GM11168 (cell line): ENCODE measurements around the gene ZNG1F.
"Not testable (repeated sequence)": the region's sequence is repeated elsewhere in the genome, so short reads cannot be mapped to it uniquely, and the experiment has no call there.

Experiments used
- in situ Hi-C: fragments of 300-500 bp; cut with MboI; formaldehyde crosslinking; loops from one replicate; pipeline ENCODE4 v1.12.0; 2022; ENCODE audit warnings: low sequenced_read_pairs; ENCODE audit not compliant: unreplicated experiment

ZNG1F gene

DNA sequence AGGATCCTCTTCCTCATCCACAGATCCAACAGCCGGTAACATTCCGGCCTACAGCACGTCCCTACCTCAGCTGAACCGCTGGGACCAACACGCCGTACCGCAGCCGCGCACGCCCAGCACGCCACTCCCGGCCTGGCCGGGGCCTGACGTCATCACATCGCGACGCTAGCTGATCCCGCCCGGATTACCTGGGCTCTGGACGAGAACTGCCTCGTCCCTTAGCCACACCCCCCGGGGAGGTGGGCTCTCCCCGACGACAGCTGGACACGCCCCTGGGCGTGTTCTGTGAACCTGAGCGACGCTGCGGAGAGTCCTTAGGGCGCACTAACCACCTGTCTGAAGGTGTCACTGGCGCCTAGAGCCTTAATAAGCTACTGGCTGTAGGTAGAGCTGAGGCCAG, at the start of gene ZNG1F:
ZNG1F (minus strand) TSS at position 101 of the 400 bp plus-strand sequence; CDS start at position 42, 59 bp downstream.
- in situ Hi-C loops = not testable (repeated sequence)

DNA sequence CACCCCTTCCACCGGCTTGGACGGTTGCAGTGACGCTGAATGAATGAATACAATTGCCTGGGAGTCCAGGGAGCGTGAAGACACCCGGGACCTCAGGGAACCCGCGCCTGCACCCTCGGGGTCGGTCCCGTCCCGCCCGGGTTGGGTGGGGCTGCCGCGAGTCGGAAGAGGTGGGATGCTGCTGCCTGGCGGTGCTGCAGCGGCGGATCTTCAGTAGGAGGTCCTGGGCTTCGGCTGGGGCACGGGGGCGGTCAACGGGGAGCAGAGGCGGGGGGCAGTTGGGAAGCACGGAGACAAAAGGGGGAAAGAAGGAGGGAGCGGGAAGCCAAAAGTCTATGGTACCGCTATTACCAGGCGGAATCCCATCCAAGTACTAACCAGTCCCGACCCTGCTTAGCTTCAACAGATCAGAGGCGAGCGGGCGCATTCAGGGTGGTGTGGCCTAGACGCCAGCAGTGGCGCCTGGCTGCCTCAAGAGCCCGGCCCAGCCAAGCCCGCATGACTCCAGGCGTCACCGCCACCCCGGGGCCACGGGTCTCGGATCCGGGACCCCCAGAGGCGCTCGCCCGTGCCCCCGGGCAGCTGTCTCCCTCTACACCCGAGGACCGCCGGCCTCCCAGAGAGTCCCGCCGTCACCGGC, 48.1 kb upstream of the ZNG1F start:
- in situ Hi-C loops = not testable (repeated sequence)

DNA sequence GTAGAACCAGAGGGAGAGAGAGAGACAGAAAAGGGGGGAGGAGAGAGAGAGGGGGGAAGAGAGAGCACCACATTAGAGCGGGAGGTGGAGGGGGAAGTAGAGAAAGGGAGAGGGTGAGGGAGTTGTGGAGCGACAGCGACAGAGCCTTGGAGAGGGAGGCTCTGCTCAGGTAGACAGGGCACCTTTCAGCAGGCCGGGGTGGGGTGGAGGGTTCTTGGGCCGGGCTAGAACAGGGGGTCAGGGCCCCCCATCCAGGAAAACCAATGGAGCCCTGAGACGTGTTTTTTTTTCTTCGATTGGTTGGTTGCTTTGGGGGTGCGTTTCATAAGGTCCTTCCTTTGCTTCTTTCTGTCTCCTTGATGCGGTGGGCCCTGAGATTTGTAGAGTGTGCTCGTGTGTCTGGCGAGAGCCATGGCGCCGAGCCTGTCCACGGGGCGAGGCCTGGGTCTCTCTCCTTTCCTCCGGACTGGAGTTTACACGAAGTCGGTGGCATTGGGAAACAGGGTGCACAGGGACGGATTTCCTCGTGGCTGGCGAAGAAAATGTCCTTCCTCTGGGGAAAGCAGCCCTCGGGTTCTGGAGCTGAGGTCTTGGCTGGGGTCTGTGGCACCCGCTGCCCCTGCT, 47.5 kb upstream of the ZNG1F start:
- in situ Hi-C loops = not testable (repeated sequence)

- in situ Hi-C loops = not testable (repeated sequence)
These were observed 46.0 kb upstream of the ZNG1F start for GRCh38 chr9:41234811-41235805.

GRCh38 chr9:41234221-41234620, 45.1 kb upstream of the ZNG1F start:
- in situ Hi-C loops = not testable (repeated sequence)

DNA sequence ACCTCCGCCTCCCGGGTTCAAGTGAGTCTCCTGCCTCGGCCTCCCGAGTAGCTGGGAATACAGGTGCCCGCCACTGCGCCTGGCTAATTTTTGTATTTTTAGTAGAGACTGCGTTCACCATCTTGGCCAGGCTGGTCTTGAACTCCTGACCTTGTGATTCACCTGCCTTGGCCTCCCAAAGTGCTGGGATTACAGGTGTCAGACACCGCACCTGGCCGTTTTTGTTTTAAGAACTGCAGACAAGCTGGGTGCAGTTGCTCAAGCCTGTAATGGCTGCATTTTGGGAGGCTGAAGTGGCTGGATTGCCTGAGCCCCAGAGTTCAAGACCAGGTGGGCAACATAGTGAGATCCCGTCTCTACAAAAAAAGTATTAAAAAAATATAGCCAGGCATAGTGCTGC, 43.2 kb upstream of the ZNG1F start:
- in situ Hi-C loops = not testable (repeated sequence)

DNA sequence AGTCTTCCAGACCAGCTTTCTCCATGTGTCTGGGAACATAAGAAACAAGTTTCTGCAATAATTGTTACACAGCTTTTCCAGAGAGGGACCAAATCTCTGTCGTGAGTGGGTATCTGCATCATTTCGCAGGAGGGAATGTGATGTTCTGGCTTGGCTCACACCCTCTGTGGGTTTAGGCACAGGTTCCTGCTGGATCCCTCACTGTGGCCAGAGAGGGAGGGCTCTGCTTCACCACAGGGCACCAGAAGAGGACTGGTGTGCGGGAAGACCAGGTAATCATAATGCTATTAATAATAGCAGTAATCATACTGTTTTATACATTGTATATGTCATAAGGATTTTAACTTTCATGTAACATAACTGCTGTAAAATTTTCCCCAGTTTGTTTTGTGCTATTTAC, 41.3 kb upstream of the ZNG1F start:
- in situ Hi-C loops = not testable (repeated sequence)

- in situ Hi-C loops = no loop called here
These were observed 40.6 kb upstream of the ZNG1F start for GRCh38 chr9:41229408-41230401.

GRCh38 chr9:41219831-41220230, 30.7 kb upstream of the ZNG1F start:
- in situ Hi-C loops = not testable (repeated sequence)

- in situ Hi-C loops = not testable (repeated sequence)
These were observed 678 bp downstream of the ZNG1F start for GRCh38 chr9:41188439-41188838.

- in situ Hi-C loops = not testable (repeated sequence)
These were observed 14.1 kb downstream of the ZNG1F start for GRCh38 chr9:41174994-41175393.

DNA sequence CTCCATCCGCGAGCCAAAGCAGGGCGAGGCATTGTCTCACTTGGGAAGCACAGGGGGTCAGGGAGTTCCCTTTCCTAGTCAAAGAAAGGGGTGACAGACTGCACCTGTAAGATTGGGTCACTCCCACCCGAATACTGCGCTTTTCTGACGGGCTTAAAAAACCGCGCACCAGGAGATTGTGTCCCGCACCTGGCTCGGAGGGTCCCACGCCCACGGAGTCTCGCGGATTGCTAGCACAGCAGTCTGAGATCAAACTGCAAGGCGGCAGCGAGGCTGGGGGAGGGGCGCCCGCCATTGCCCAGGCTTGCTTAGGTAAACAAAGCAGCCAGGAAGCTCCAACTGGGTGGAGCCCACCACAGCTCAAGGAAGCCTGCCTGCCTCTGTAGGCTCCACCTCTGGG, 39.0 kb downstream of the ZNG1F start:
- in situ Hi-C loops = not testable (repeated sequence)

DNA sequence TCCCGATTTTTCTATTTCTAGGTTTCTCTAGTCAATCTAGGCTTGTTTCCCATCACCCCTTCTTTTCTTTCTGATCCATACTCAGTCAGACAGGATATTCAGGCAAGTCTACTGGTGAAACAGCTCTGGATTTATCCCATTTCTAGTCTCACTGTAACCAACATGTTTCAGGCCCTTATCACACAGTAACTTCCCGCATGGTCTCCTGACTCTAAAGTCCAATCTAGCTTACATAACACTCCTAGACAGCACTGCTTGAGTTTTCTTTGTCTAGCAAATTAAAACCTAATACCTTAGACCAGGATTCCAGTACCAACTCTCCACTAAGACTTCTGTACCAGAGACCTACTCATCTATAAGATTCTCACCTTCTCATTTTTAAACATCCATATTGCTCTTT, 47.2 kb downstream of the ZNG1F start:
- in situ Hi-C loops = not testable (repeated sequence)

- in situ Hi-C loops = not testable (repeated sequence)
These were observed 60.5 kb downstream of the ZNG1F start, which contains the start of gene FOXD4L6 for GRCh38 chr9:41128581-41128980. TSS of gene FOXD4L6 (minus strand) at chr9:41128681. CDS start at chr9:41128383, 298 bp downstream.

GRCh38 chr9:41126746-41127446, 62.2 kb downstream of the ZNG1F start:
- in situ Hi-C loops = not testable (repeated sequence)

DNA sequence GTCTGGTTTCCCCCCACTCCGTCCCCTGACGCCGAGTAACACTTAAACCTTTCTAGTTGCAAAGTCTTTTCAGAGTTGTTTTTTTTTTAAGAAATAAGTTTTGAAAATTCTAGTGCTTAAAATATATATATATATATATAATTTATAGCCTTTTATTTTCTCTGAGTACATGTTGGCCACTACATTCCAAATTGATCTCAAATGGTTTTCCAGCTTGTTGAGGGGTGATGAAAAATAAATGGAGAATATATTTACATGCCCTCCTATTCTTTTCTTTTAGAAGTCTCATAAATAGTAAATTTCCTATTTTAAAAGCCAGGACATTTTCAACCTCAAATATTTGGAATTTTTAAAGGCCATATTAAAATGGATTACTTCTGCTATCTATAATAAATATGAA, 63.2 kb downstream of the ZNG1F start:
- in situ Hi-C loops = not testable (repeated sequence)

- in situ Hi-C loops = not testable (repeated sequence)
These were observed 63.9 kb downstream of the ZNG1F start for GRCh38 chr9:41125109-41125658.

GRCh38 chr9:41124250-41125108, 64.6 kb downstream of the ZNG1F start:
- in situ Hi-C loops = not testable (repeated sequence)
